NOMO-1 treated with DMSO at 0.1 percent for 48 hours (cell line): ENCODE results near the gene FOXL1.

Source experiments
- DNase-seq: peaks from one replicate; lab custom pipeline; 2025; ENCODE audit not compliant: unreplicated experiment; lab: John Stamatoyannopoulos, UW

Gene FOXL1

GRCh38 chr16:86578061-86578599 lies at the start of gene FOXL1:
FOXL1 (plus strand) TSS chr16:86578549; CDS start chr16:86578724, 175 bp downstream.
- DNase-seq, result no peak

- no peak for DNase-seq
These were observed 49.2 kb upstream of the FOXL1 start for GRCh38 chr16:86529160-86529559.

GRCh38 chr16:86530251-86531190 lies 47.8 kb upstream of the FOXL1 start:
- DNase-seq, result no peak

- no peak for DNase-seq
These were observed 47.2 kb upstream of the FOXL1 start for GRCh38 chr16:86531191-86531545.

GRCh38 chr16:86531641-86532525 lies 46.5 kb upstream of the FOXL1 start:
- DNase-seq, result no peak

- no peak for DNase-seq
These were observed 45.9 kb upstream of the FOXL1 start for GRCh38 chr16:86532526-86532815.

- DNase-seq, result no peak
These were observed 45.3 kb upstream of the FOXL1 start for GRCh38 chr16:86533076-86533475.

- no peak for DNase-seq
These were observed 44.5 kb upstream of the FOXL1 start for GRCh38 chr16:86533767-86534351.

GRCh38 chr16:86534779-86535615 lies 43.4 kb upstream of the FOXL1 start:
- no peak for DNase-seq

- no peak for DNase-seq
These were observed 41.7 kb upstream of the FOXL1 start for GRCh38 chr16:86536621-86537020.

GRCh38 chr16:86537486-86537885 lies 40.9 kb upstream of the FOXL1 start:
- DNase-seq, result no peak

- no peak for DNase-seq
These were observed 40.1 kb upstream of the FOXL1 start for GRCh38 chr16:86538196-86538780.

GRCh38 chr16:86540894-86541293 lies 37.5 kb upstream of the FOXL1 start:
- DNase-seq, result no peak

- DNase-seq, result no peak
These were observed 36.8 kb upstream of the FOXL1 start for GRCh38 chr16:86541560-86541959.

- DNase-seq, result no peak
These were observed 35.3 kb upstream of the FOXL1 start for GRCh38 chr16:86542756-86543750.

GRCh38 chr16:86545481-86545880 lies 32.9 kb upstream of the FOXL1 start:
- DNase-seq, result no peak

- no peak for DNase-seq
These were observed 32.3 kb upstream of the FOXL1 start for GRCh38 chr16:86545954-86546637.

- no peak for DNase-seq
These were observed 31.7 kb upstream of the FOXL1 start for GRCh38 chr16:86546638-86547013.
